Ishikawa (cell line): ENCODE measurements around the gene EYA2.

ENCODE experiments used
- CEBPB ChIP-seq: IDR thresholded peaks from 2 replicates; pipeline ENCODE4 v1.6.1; 2012
- EGR1 ChIP-seq: IDR thresholded peaks from 2 replicates; pipeline ENCODE4 v1.6.1; 2012
- EP300 ChIP-seq: IDR thresholded peaks from 2 replicates; pipeline ENCODE4 v1.6.1; 2012; ENCODE audit warnings: borderline replicate concordance
- FOXM1 ChIP-seq: IDR thresholded peaks from 2 replicates; pipeline ENCODE4 v1.6.1; 2012; ENCODE audit warnings: low read depth, borderline replicate concordance
- NFIC ChIP-seq: IDR thresholded peaks from 2 replicates; pipeline ENCODE4 v1.6.1; 2012
- RAD21 ChIP-seq: IDR thresholded peaks from 2 replicates; pipeline ENCODE4 v1.6.1; 2012; ENCODE audit warnings: low read depth
- TAF1 ChIP-seq: IDR thresholded peaks from 2 replicates; pipeline ENCODE4 v1.6.1; 2012; ENCODE audit warnings: low read depth, mild to moderate bottlenecking
- TCF12 ChIP-seq: IDR thresholded peaks from 2 replicates; pipeline ENCODE4 v1.6.1; 2012; ENCODE audit warnings: low read depth
- YY1 ChIP-seq: IDR thresholded peaks from 2 replicates; pipeline ENCODE4 v1.6.1; 2012; ENCODE audit warnings: low read depth
- ZBTB7A ChIP-seq: IDR thresholded peaks from 2 replicates; pipeline ENCODE4 v1.6.1; 2012; ENCODE audit warnings: low read depth
- TF ChIP-seq, protein P1 (sequence below): IDR thresholded peaks from 2 replicates; pipeline ENCODE4 v1.6.1; 2012
- TF ChIP-seq, protein P2 (sequence below): IDR thresholded peaks from 2 replicates; pipeline ENCODE4 v1.6.1; 2012; ENCODE audit warnings: low read depth, mild to moderate bottlenecking

DNA sequence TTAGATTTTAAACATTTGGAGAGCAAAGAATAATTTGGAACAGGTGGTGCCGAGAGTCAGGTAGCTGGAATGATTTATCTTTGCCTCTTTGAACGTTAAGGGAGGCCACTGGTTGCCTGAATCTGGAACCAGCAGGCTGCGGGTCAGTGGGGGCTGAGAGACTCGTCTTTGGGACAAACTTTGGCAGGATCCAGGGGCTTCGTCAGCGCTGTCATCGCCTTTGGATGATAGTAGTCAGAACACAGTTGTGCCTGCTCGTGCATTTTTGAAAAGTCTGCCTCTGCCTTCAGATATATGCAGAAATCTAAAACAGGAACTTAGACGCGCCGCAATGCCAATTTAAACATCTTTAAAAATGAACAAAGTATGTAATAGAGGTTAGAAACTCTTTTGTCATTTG, 5.0 kb downstream of the EYA2 start:
- TF ChIP-seq EP300 (no peak), TAF1 (no peak), EGR1 (no peak), RAD21 (no peak), NFIC (no peak), YY1 (no peak), FOXM1 (no peak), TCF12 (no peak), CEBPB (no peak), ZBTB7A (no peak)
- TF ChIP-seq, protein P1, sequence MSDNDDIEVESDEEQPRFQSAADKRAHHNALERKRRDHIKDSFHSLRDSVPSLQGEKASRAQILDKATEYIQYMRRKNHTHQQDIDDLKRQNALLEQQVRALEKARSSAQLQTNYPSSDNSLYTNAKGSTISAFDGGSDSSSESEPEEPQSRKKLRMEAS = no peak
- TF ChIP-seq, protein P2, sequence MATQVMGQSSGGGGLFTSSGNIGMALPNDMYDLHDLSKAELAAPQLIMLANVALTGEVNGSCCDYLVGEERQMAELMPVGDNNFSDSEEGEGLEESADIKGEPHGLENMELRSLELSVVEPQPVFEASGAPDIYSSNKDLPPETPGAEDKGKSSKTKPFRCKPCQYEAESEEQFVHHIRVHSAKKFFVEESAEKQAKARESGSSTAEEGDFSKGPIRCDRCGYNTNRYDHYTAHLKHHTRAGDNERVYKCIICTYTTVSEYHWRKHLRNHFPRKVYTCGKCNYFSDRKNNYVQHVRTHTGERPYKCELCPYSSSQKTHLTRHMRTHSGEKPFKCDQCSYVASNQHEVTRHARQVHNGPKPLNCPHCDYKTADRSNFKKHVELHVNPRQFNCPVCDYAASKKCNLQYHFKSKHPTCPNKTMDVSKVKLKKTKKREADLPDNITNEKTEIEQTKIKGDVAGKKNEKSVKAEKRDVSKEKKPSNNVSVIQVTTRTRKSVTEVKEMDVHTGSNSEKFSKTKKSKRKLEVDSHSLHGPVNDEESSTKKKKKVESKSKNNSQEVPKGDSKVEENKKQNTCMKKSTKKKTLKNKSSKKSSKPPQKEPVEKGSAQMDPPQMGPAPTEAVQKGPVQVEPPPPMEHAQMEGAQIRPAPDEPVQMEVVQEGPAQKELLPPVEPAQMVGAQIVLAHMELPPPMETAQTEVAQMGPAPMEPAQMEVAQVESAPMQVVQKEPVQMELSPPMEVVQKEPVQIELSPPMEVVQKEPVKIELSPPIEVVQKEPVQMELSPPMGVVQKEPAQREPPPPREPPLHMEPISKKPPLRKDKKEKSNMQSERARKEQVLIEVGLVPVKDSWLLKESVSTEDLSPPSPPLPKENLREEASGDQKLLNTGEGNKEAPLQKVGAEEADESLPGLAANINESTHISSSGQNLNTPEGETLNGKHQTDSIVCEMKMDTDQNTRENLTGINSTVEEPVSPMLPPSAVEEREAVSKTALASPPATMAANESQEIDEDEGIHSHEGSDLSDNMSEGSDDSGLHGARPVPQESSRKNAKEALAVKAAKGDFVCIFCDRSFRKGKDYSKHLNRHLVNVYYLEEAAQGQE = no peak
